Measurements from ENCODE around the gene JMJD1C.

DNA sequence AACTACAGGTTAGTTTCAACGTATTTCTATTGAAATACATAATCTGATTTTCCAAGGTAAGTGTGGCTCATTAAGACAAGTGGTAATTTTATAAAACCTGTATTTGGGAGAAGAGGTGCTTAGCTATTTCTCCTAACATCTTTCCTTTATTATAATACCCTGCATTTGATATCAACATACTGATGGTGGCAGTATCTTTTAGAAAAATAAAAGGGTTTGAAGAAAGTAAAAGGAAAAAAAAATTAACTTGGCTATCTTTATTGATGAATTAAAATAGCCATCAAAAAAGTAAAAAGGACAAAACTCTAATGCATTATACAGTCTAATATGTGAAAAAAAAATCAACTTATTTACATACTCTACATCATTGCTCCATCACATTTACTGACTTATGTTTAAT lies 264.7 kb downstream of the JMJD1C start:
- TF ChIP-seq, protein P1, sequence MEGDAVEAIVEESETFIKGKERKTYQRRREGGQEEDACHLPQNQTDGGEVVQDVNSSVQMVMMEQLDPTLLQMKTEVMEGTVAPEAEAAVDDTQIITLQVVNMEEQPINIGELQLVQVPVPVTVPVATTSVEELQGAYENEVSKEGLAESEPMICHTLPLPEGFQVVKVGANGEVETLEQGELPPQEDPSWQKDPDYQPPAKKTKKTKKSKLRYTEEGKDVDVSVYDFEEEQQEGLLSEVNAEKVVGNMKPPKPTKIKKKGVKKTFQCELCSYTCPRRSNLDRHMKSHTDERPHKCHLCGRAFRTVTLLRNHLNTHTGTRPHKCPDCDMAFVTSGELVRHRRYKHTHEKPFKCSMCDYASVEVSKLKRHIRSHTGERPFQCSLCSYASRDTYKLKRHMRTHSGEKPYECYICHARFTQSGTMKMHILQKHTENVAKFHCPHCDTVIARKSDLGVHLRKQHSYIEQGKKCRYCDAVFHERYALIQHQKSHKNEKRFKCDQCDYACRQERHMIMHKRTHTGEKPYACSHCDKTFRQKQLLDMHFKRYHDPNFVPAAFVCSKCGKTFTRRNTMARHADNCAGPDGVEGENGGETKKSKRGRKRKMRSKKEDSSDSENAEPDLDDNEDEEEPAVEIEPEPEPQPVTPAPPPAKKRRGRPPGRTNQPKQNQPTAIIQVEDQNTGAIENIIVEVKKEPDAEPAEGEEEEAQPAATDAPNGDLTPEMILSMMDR (IDR thresholded peaks at IDR 0.05), result no peak
- no peak for TF ChIP-seq EP300 (IDR thresholded peaks at IDR 0.05)
- no peak for TF ChIP-seq POLR2A (IDR thresholded peaks at IDR 0.05)

All from ovary (tissue), 3 donors.